ENCODE data around the gene ACACA.

Gene ACACA

DNA sequence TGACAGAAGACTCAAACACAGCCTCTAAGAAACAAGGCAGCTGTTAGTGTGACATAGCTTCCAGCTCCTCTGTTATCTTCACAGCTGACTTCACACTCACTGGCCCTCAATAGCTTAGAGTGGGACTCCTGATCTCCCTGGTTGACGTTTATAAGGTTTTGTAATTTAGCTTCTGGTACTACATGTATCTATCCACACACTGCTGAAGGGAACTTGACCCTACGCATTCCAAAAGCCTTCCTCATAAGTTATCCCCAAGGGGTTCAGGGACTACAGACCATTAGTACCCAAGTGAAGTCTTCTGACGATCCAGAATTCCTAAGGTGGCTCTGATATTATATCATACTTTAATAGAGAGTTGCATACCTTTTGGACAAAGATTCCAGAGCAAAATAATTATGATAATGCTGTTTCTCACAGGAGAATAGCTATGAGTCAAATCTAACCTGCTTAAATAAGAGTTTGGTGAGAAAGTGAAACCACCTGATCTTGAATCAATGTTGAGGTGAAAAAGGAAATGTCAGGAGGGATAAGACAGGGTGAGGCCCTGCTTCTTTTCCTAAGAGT is 14.5 kb downstream of the ACACA start:
- Histone ChIP-seq H3K36me3 (ENCODE audit: control insufficient read depth, insufficient read depth, low read length) (no peaks in the 10 kb centered on the region), H3K4me1 (ENCODE audit: control insufficient read depth, insufficient read depth, low read length) (no peaks in the 10 kb centered on the region), H3K9me3 (ENCODE audit: control insufficient read depth, insufficient read depth, low read length) (no peaks in the 10 kb centered on the region), H3K4me3 (ENCODE audit: low read depth, low read length) (no peak overlapping the region), H3K9ac (ENCODE audit: low read depth, low read length) (no peak overlapping the region), H3K27ac (ENCODE audit: low read depth, low read length) (no peak overlapping the region), H3K27me3 (ENCODE audit: control insufficient read depth, insufficient read depth, low read length) (no peaks in the 10 kb centered on the region)

DNA sequence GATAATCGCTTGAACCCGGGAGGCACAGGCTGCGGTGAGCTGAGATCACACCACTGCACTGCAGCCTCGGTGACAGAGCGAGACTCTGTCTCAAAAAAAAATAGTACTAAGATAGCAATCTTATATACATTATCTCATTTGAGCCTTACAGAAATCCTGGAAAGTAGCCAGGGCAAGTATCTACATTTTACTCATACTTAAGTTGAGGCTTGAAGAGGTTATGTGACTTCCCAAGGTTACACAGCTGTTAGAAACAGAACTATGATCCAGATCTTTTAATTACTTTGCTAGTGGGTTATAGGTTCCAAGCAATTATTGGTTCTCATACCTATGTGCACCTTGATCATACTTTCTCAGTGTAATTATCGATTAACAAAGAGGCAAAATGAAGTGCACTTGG is 15.5 kb downstream of the ACACA start:
- Histone ChIP-seq H3K36me3 (ENCODE audit: control insufficient read depth, insufficient read depth, low read length) (no peaks in the 10 kb centered on the region), H3K27me3 (ENCODE audit: control insufficient read depth, insufficient read depth, low read length) (no peaks in the 10 kb centered on the region), H3K9ac (ENCODE audit: low read depth, low read length) (no peak overlapping the region), H3K27ac (ENCODE audit: low read depth, low read length) (no peak overlapping the region), H3K9me3 (ENCODE audit: control insufficient read depth, insufficient read depth, low read length) (no peaks in the 10 kb centered on the region), H3K4me3 (ENCODE audit: low read depth, low read length) (no peak overlapping the region), H3K4me1 (ENCODE audit: control insufficient read depth, insufficient read depth, low read length) (no peaks in the 10 kb centered on the region)

DNA sequence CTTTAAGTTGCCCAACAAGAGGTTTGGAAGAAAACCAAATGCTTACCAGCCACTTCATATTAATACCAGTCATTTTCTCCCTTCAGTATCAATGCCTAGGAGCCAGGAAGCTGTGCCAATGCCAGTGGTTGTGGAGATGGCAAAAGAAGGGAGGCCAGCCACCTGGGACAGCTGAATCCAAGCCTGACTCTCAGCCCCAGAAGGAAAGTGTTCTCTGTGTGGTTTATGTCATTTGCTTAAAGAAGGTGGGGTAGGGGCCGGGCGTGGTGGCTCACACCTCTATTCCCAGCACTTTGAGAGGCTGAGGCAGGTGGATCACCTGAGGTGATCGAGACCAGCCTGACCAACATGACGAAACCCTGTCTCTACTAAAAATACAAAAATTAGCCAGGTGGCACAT is 17.5 kb downstream of the ACACA start:
- Histone ChIP-seq H3K9ac (ENCODE audit: low read depth, low read length) (no peak overlapping the region), H3K9me3 (ENCODE audit: control insufficient read depth, insufficient read depth, low read length) (no peaks in the 10 kb centered on the region), H3K36me3 (ENCODE audit: control insufficient read depth, insufficient read depth, low read length) (no peaks in the 10 kb centered on the region), H3K4me3 (ENCODE audit: low read depth, low read length) (no peak overlapping the region), H3K4me1 (ENCODE audit: control insufficient read depth, insufficient read depth, low read length) (no peaks in the 10 kb centered on the region), H3K27me3 (ENCODE audit: control insufficient read depth, insufficient read depth, low read length) (no peaks in the 10 kb centered on the region), H3K27ac (ENCODE audit: low read depth, low read length) (no peak overlapping the region)

DNA sequence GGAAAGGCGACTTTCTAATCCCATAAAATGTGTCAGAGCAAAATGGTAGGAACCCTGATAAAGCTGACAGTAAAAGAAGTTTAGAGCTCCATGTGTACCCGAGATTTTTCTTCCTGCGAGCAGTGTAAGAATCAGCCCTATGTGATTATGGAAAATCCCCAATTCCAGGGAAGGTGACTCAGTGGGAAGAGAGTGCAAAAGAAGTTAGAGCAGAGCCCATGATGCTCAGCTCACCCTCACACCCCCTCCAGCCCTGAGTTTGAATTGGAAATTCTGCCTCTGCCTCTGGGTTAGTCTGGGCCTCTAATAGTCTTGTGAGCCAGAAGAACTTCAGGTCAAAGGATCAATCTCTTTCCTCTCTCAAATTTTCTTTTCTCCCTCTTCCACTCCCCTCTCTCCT is 18.4 kb downstream of the ACACA start:
- Histone ChIP-seq H3K9me3 (ENCODE audit: control insufficient read depth, insufficient read depth, low read length) (no peaks in the 10 kb centered on the region), H3K27me3 (ENCODE audit: control insufficient read depth, insufficient read depth, low read length) (no peaks in the 10 kb centered on the region), H3K27ac (ENCODE audit: low read depth, low read length) (no peak overlapping the region), H3K9ac (ENCODE audit: low read depth, low read length) (no peak overlapping the region), H3K4me3 (ENCODE audit: low read depth, low read length) (no peak overlapping the region), H3K36me3 (ENCODE audit: control insufficient read depth, insufficient read depth, low read length) (no peaks in the 10 kb centered on the region), H3K4me1 (ENCODE audit: control insufficient read depth, insufficient read depth, low read length) (no peaks in the 10 kb centered on the region)

DNA sequence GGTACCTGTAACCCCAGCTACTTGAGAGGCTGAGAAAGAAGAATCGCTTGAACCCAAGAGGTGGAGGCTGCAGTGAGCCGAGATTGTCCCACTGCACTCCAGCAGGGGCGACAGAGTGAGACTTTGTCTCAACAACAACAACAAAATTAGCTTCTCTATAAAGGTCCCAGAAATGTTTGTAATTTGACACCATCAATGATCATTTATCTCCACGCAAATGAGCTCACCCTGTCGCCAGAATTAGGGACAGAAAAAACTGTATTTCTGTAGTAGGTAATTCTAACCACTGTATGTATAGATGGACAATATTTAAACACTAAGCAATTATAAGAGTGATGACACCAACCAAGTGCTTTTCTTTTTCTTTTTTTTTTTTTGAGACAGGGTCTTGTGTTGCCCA is 20.2 kb downstream of the ACACA start:
- Histone ChIP-seq H3K9me3 (ENCODE audit: control insufficient read depth, insufficient read depth, low read length) (no peaks in the 10 kb centered on the region), H3K4me1 (ENCODE audit: control insufficient read depth, insufficient read depth, low read length) (no peaks in the 10 kb centered on the region), H3K36me3 (ENCODE audit: control insufficient read depth, insufficient read depth, low read length) (no peaks in the 10 kb centered on the region), H3K9ac (ENCODE audit: low read depth, low read length) (no peak overlapping the region), H3K27me3 (ENCODE audit: control insufficient read depth, insufficient read depth, low read length) (no peaks in the 10 kb centered on the region), H3K4me3 (ENCODE audit: low read depth, low read length) (no peak overlapping the region), H3K27ac (ENCODE audit: low read depth, low read length) (no peak overlapping the region)

DNA sequence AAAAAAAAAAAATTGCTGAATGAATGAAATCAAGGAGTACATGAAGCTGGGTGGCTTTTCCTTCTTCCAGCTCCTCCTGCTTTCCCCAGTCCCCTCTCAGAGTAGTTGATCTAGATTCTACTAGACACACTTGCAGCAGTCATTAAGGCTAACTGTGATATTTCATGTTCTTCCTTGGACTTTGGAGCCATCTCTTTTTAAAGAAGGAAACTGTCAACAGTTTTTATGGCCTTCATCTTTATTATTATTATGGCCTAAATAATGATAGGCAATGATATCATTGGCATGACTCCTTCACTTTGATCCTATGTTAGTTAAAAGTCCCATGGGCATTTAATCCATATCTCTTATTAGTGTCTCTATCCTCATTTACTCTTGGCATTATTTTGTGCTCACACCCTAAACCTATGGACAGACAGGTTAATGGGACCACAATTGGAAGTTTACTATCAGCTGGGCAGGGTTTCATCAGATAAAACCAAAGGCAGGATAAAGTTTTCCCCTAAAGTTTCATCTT is 21.1 kb downstream of the ACACA start:
- Histone ChIP-seq H3K27me3 (ENCODE audit: control insufficient read depth, insufficient read depth, low read length) (no peaks in the 10 kb centered on the region), H3K4me3 (ENCODE audit: low read depth, low read length) (no peak overlapping the region), H3K27ac (ENCODE audit: low read depth, low read length) (no peak overlapping the region), H3K4me1 (ENCODE audit: control insufficient read depth, insufficient read depth, low read length) (no peaks in the 10 kb centered on the region), H3K36me3 (ENCODE audit: control insufficient read depth, insufficient read depth, low read length) (no peaks in the 10 kb centered on the region), H3K9me3 (ENCODE audit: control insufficient read depth, insufficient read depth, low read length) (no peaks in the 10 kb centered on the region), H3K9ac (ENCODE audit: low read depth, low read length) (no peak overlapping the region)

DNA sequence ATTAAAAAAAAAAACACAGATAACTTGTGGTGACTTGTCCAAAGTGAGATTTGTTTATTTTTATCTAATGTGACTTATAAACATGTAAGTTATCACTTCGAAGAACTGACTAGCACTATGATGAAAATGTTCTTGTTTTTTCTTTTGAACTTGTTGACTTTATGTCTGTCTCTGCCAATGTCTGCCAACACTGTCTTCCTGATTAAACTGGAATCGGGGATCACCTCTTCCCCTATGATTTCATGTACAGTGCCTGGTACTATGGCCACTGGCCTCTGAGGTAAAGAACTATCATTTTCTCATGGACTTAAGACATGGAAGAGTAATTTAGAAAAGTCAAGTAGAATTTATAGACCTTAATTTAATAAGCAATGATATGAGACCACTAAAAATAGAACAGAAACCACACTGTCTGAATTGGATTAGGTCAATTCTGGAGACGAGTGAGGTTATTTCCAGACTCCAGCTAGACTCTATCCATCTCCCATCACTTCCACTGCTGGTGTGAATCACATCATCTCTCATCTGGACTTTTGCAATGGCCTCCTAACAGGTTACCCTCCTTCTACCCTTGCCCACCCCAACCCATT is 22.0 kb downstream of the ACACA start:
- no peak overlapping the region for H3K27ac ChIP-seq (ENCODE audit: low read depth, low read length)
- H3K36me3 ChIP-seq (ENCODE audit: control insufficient read depth, insufficient read depth, low read length), result no peaks in the 10 kb centered on the region
- no peaks in the 10 kb centered on the region for H3K27me3 ChIP-seq (ENCODE audit: control insufficient read depth, insufficient read depth, low read length)

DNA sequence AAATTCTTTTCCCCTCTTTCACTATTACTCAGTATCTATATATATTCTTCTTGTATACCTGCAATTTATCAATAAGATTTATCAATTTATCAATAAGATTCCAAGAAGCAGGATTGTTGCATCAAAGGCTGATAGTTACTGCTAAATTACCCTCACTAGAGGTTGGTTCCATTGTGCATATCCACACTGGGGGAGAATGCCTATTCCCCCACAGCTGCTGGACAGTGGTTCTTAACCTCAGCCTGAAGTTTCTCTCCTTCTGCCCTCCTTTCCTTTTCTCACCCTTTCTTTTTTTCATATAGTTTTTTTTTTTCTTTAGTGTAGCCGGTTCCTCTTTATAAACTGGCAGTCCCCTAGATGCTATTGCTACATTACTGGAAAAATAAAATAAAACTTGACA is 24.6 kb downstream of the ACACA start:
- no peak overlapping the region for H3K9ac ChIP-seq (ENCODE audit: low read depth, low read length)
- no peak overlapping the region for H3K4me3 ChIP-seq (ENCODE audit: low read depth, low read length)
- H3K36me3 ChIP-seq (ENCODE audit: control insufficient read depth, insufficient read depth, low read length), result no peaks in the 10 kb centered on the region
- no peak overlapping the region for H3K27ac ChIP-seq (ENCODE audit: low read depth, low read length)
- H3K4me1 ChIP-seq (ENCODE audit: control insufficient read depth, insufficient read depth, low read length), result no peaks in the 10 kb centered on the region
- no peaks in the 10 kb centered on the region for H3K27me3 ChIP-seq (ENCODE audit: control insufficient read depth, insufficient read depth, low read length)
- no peaks in the 10 kb centered on the region for H3K9me3 ChIP-seq (ENCODE audit: control insufficient read depth, insufficient read depth, low read length)

More for the DNA sequence above, 22.0 kb downstream of the ACACA start:
- Histone ChIP-seq H3K9me3 (ENCODE audit: control insufficient read depth, insufficient read depth, low read length) (no peaks in the 10 kb centered on the region), H3K4me1 (ENCODE audit: control insufficient read depth, insufficient read depth, low read length) (no peaks in the 10 kb centered on the region), H3K4me3 (ENCODE audit: low read depth, low read length) (no peak overlapping the region), H3K9ac (ENCODE audit: low read depth, low read length) (no peak overlapping the region)

DNA sequence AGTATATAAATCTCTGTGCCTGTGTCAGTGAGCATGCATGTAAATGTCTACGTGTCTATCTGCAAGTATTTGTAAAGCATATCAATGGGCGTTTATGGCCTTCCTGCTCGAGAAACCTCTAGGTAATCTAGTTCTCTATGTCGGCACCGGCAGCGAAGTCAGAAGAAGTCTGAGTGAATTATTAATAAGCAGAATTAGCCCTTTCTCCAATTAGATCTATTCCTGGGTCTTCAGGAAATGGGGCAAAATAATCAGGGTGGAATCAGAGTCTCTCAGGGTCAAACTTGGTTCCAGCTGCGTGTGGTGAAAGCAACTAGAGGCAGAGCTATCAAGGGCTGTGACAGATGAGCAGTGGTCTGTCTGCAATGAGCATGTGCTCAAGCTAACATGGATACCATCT is 30.9 kb downstream of the ACACA start, which contains the start of gene C17orf78:
Gene C17orf78, plus strand, starts transcription at position 280 of the 400 bp plus-strand sequence. Its CDS starts 108 bp downstream, at position 388.
- Histone ChIP-seq H3K27ac (ENCODE audit: low read depth, low read length) (no peak within 1 kb of the TSS), H3K4me1 (ENCODE audit: control insufficient read depth, insufficient read depth, low read length) (no peaks in the 10 kb centered on the region), H3K36me3 (ENCODE audit: control insufficient read depth, insufficient read depth, low read length) (no peaks in the 10 kb centered on the region), H3K9ac (ENCODE audit: low read depth, low read length) (no peak within 1 kb of the TSS), H3K27me3 (ENCODE audit: control insufficient read depth, insufficient read depth, low read length) (no peaks in the 10 kb centered on the region), H3K9me3 (ENCODE audit: control insufficient read depth, insufficient read depth, low read length) (no peaks in the 10 kb centered on the region), H3K4me3 (ENCODE audit: low read depth, low read length) (no peak within 1 kb of the TSS)

DNA sequence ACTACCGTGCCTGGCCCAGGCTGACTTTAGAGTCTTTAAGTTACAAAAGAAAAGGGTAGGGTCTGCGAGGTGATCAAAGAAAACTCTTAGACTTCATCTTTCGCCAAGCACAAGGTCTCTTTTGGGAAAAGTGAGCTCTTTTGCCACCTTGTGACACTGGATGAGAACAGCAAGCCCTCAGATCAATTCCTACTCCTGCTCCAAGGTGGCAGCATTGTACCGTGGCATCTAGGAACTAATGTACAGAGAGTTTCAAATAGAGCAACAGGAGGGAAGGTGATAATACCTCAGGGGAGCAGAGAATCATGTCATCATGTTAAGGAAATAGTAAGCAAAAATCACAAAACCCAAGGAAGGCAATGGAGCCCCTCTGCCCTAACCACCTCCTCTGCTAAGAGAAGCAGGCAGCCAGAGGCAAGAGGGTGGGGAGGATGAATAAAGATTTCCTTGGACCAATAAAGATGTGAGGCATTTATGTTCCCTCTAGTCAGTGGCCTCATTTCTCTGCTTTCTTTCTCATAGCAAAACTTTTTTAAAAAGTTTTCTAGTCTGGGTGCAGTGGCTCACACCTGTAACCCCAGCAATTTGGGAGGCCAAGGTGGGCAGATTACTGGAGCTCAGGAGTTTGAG is 33.0 kb downstream of the ACACA start:
- no peak overlapping the region for H3K9ac ChIP-seq (ENCODE audit: low read depth, low read length)
- H3K36me3 ChIP-seq (ENCODE audit: control insufficient read depth, insufficient read depth, low read length), result no peaks in the 10 kb centered on the region
- no peaks in the 10 kb centered on the region for H3K27me3 ChIP-seq (ENCODE audit: control insufficient read depth, insufficient read depth, low read length)
- no peaks in the 10 kb centered on the region for H3K9me3 ChIP-seq (ENCODE audit: control insufficient read depth, insufficient read depth, low read length)
- H3K4me1 ChIP-seq (ENCODE audit: control insufficient read depth, insufficient read depth, low read length), result no peaks in the 10 kb centered on the region
- no peak overlapping the region for H3K27ac ChIP-seq (ENCODE audit: low read depth, low read length)
- no peak overlapping the region for H3K4me3 ChIP-seq (ENCODE audit: low read depth, low read length)

DNA sequence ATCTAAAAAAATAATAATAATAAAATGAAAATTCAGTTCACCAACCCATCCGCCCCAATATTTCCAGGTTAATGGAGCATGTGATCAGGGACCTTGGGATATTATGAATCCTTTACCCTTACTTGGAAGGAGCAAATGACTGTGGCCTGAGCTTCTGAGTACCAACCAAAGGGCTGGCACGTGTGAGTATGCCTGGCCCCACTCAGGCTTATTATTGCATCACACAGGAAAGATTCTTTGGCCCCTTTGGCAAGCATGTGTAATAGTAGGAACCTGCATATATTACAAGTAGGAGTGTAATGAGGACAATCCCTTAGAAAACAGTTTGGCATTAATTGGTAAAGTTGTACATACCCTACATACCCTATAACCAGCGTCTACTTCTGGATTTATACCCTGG is 38.1 kb downstream of the ACACA start:
- no peaks in the 10 kb centered on the region for H3K4me1 ChIP-seq (ENCODE audit: control insufficient read depth, insufficient read depth, low read length)
- H3K9me3 ChIP-seq (ENCODE audit: control insufficient read depth, insufficient read depth, low read length), result no peaks in the 10 kb centered on the region
- no peak overlapping the region for H3K27ac ChIP-seq (ENCODE audit: low read depth, low read length)
- no peaks in the 10 kb centered on the region for H3K27me3 ChIP-seq (ENCODE audit: control insufficient read depth, insufficient read depth, low read length)
- H3K9ac ChIP-seq (ENCODE audit: low read depth, low read length), result no peak overlapping the region
- no peak overlapping the region for H3K4me3 ChIP-seq (ENCODE audit: low read depth, low read length)
- no peaks in the 10 kb centered on the region for H3K36me3 ChIP-seq (ENCODE audit: control insufficient read depth, insufficient read depth, low read length)

Data from HUES48 (cell line).